RWPE1 (cell line): Measurements from ENCODE around the gene ADK.

Experiments used
- CTCF ChIA-PET: fragments of 350-600 bp; sonication (Branson Sonifier 250); formaldehyde crosslinking; extraction: SDS; loops from one replicate; lab custom pipeline; 2021; lab: Yijun Ruan, JAX
- POLR2A ChIA-PET: fragments of 400-600 bp; formaldehyde crosslinking; extraction: SDS; loops from one replicate; lab custom pipeline; 2020; ENCODE audit warnings: antibody characterized with exemption; ENCODE audit not compliant: low non-redundant PET; lab: Yijun Ruan, JAX
- DNase-seq: peaks from one replicate; pipeline ENCODE4 v3.0.0; 2012; ENCODE audit warnings: low spot score
- H3K27ac ChIP-seq: fragments of 450-650 bp; 2 replicates; pipeline ENCODE4 v1.5.1; 2017
- CTCF ChIP-seq: fragments of 450-650 bp; conservative IDR thresholded peaks from 2 replicates; pipeline ENCODE4 v1.5.1; 2017; ENCODE audit warnings: low read depth, mild to moderate bottlenecking

ADK gene

GRCh38 chr10:74320717-74321116, 169.7 kb downstream of the ADK start:
- H3K27ac ChIP-seq, result no peak overlapping the region
- DNase-seq, result no peak
- CTCF ChIA-PET, result interaction anchor here (0.6 kb wide), 1 partner anchor 18 kb away, joined by 4 read pairs; no protein-coding TSS in a partner anchor
- POLR2A ChIA-PET, result no interaction called here
- no peak for TF ChIP-seq CTCF

- no peak for DNase-seq
- TF ChIP-seq CTCF, result no peak
- CTCF ChIA-PET, result interaction anchor here (0.7 to 1.3 kb wide), 2 partner anchors 15 to 376 kb away, joined by 3 read pairs; no protein-coding TSS in a partner anchor
- no peak overlapping the region for H3K27ac ChIP-seq
- POLR2A ChIA-PET, result no interaction called here
Measured at GRCh38 chr10:74322141-74322540, 171.1 kb downstream of the ADK start.

- POLR2A ChIA-PET, result no interaction called here
- no peak for DNase-seq
- no peak for TF ChIP-seq CTCF
- H3K27ac ChIP-seq, result no peak overlapping the region
- CTCF ChIA-PET, result interaction anchor here (1.3 kb wide), 1 partner anchor 15 kb away, joined by 3 read pairs; no protein-coding TSS in a partner anchor
Measured at GRCh38 chr10:74322565-74322964, 171.5 kb downstream of the ADK start.

- TF ChIP-seq CTCF, result no peak
- POLR2A ChIA-PET, result no interaction called here
- no peak for DNase-seq
- CTCF ChIA-PET, result no interaction called here
- no peak overlapping the region for H3K27ac ChIP-seq
Measured at GRCh38 chr10:74328388-74328787, 177.4 kb downstream of the ADK start.

GRCh38 chr10:74329873-74330272, 178.9 kb downstream of the ADK start:
- no peak for TF ChIP-seq CTCF
- POLR2A ChIA-PET, result no interaction called here
- no peak overlapping the region for H3K27ac ChIP-seq
- no peak for DNase-seq
- CTCF ChIA-PET, result no interaction called here

- H3K27ac ChIP-seq, result no peak overlapping the region
- no peak for TF ChIP-seq CTCF
- DNase-seq, result no peak
- ChIA-PET CTCF (interaction anchor here (0.7 kb wide), 1 partner anchor 197 kb away, joined by 3 read pairs; no protein-coding TSS in a partner anchor), POLR2A (no interaction called here)
Measured at GRCh38 chr10:74330646-74331045, 179.6 kb downstream of the ADK start.
